Activated CD4-positive, alpha-beta T cell treated with anti-CD3 and anti-CD28 coated beads, Interleukin-2, amount 50 U/mL, for 4 hours (primary cell): ENCODE results near the gene SRA1.
A peak's percentile ranks its signal among the peaks of the same experiment; 100 is the strongest.

ENCODE experiments used
- DNase-seq, 2 experiments: peaks; one replicate each; pipeline ENCODE4 v3.0.0-alpha.2; 2020

SRA1 gene

DNA sequence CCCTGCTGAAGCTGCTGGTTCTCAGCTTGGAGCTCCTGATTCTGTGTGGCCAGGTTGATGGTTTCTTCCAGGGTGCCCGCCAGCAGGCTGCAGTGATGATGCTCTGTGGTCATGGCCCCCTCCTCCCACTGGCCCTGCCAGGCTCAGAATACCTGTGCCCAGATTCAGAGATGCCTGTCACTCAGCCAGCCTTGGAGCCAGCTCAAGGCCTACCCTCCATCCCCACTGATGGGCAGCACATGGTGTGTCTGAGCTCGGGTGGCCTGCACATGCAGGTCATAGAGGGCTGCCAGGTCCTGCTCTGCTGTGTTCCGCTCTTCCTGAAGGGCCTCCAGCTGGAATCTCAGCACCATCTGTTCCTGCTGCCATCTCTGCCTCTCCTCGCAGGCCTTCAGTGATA, 12.8 kb upstream of the SRA1 start:
- no peak for DNase-seq

DNA sequence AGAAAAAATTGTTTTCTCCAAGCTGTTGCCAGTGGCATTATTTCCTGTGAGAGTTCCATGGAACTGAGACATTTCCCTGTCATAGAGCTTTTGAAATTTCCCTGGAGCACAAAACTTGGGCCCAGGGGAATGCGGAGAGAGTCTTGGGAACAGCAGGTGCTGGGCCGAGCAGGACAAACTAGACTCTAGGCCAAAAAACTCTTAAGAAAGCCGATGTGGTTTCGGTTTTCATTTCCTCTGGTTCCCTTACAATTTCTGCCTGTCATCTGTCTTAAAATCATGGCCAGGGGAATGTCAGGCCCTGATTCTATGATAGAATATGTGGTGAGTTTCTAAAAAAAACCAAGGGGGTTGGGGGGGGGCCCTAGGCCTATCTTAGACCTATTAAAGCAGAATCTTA, 11.9 kb upstream of the SRA1 start:
- DNase-seq, result no peak

DNA sequence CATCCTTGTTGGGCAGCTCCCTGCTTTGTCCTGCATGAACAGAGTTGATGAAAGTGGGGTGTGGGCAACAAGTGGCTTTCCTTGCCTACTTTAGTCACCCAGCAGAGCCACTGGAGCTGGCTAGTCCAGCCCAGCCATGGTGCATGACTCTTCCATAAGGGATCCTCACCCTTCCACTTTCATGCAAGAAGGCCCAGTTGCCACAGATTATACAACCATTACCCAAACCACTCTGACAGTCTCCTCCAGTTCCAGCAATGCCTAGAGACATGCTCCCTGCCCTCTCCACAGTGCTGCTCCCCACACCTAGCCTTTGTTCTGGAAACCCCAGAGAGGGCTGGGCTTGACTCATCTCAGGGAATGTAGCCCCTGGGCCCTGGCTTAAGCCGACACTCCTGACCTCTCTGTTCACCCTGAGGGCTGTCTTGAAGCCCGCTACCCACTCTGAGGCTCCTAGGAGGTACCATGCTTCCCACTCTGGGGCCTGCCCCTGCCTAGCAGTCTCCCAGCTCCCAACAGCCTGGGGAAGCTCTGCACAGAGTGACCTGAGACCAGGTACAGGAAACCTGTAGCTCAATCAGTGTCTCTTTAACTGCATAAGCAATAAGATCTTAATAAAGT, 11.3 kb upstream of the SRA1 start:
- DNase-seq, result no peak

DNA sequence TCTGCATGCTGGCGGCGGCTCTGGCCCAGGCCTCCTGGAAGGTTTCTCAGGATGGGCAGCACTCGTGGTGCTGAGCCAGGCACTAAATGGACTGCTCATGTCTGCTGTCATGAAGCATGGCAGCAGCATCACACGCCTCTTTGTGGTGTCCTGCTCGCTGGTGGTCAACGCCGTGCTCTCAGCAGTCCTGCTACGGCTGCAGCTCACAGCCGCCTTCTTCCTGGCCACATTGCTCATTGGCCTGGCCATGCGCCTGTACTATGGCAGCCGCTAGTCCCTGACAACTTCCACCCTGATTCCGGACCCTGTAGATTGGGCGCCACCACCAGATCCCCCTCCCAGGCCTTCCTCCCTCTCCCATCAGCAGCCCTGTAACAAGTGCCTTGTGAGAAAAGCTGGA, 10.6 kb upstream of the SRA1 start:
- no peak for DNase-seq

DNA sequence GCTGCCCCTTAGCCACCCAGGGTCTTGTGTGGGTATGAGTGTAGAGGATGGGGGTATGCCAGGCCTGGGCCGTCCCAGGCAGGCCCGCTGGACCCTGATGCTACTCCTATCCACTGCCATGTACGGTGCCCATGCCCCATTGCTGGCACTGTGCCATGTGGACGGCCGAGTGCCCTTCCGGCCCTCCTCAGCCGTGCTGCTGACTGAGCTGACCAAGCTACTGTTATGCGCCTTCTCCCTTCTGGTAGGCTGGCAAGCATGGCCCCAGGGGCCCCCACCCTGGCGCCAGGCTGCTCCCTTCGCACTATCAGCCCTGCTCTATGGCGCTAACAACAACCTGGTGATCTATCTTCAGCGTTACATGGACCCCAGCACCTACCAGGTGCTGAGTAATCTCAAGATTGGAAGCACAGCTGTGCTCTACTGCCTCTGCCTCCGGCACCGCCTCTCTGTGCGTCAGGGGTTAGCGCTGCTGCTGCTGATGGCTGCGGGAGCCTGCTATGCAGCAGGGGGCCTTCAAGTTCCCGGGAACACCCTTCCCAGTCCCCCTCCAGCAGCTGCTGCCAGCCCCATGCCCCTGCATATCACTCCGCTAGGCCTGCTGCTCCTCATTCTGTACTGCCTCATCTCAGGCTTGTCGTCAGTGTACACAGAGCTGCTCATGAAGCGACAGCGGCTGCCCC, 10.0 kb upstream of the SRA1 start:
- no peak for DNase-seq

DNA sequence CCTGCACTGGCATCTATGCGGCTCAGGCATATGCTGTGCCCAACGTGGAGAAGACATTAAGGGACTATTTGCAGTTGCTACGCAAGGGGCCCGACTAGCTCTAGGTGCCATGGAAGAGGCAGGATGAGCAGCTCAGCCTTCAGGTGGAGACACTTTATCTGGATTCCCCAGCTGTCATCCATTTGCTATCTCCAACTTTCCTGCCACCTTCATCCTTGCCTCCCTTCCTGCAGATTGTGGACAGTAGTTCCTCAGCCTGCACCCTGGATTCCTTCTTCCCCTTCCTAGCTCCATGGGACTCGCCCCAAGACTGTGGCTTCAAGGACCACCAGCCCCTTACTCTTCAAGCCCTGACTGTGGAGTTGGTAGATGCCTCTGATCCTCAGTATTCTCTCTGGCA, 9.4 kb upstream of the SRA1 start:
- DNase-seq, result no peak

DNA sequence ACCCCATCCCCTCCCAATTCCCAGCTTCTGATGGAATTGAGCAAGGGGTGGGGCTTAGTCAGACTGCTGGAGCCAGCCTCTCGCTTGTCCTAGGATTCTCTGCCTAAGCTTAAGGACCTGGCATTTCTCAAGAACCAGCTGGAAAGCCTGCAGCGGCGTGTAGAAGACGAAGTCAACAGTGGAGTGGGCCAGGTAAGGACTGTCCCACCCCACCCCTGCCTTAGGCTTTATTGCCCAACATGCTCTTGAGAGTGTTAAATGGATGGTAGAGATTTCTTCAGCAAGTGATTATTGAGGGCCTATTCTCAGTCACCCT, 8.5 kb upstream of the SRA1 start:
- DNase-seq, result no peak

DNA sequence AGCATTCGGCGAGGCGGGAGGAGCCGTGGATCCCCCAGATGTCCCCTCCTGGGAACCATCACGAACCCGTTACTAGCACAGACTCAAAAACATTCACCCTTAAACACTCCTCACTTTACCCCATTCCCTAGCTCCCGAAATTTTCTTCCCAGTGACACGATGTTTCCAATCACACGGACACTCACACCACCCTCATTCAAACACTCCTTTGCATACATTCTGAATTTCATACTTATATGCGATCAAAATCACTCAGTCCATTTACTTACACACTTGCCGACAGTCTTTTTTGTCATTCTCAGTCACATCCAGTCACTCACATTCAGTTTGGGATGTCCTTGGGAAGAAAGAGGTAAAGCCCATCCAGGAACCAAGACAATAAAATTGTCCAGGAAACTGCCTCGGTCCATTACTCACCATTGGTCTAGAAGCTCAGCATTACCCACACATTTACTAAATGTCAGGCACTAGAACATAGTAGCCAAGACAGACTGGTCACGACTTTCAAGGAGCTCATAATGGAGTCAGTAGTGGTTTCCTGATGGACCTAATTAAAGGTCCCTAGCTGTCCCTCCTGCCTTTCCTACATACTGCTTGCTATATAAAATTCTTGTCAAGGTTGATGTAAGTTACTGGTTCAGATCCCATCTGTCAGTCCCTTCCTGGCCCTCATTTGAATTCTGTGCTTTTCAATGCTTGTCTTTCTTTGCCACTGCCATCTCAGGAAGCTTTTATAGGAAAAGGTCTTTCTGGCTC, 7.9 kb upstream of the SRA1 start:
- DNase-seq, result no peak

DNA sequence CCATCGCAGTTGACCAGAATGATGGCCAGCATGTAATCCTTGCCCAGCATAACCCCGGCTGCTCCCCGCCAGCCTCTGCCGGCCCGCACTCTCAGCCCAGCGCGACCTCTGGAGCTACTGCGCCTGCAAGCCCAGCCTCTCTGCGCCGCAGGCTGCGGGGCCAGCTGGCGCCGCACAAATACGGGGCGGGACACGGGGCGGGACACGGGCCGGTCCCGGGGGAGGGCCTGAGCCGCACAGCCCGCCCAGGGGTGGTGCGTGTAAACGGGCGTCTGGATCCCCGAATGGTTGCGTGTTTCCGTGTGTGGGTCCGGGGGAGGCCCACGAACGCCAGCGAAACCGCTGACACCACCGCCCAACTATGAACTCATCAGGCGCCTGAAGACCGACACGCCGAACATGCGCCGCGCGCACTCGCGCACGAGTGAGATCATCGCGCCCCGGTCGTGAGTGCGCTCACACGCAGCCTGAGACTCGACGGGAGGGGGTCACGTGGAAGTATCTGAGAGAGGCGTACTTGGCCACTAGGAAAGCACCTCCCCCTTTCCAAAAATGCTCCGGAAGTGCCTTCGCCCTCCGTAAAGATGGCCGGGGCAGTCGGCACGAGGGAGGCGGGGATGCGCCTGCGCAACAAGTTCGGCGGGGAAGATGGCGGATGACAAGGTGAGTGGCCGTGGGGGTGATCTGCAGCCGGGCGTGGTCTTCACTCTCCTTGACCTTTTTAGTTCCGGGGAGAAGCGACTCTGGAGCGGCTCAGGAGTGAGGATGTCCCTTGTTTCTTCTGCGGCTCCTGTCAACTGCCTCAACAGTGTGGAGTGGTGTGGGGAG, 7.1 kb upstream of the SRA1 start, which contains the start of the genes APBB3 and SLC35A4:
Gene APBB3 (minus strand): TSS at position 403 of the 828 bp plus-strand sequence. CDS start 353 bp downstream, at position 50.
Gene SLC35A4 (plus strand): TSS at position 633 of the 828 bp plus-strand sequence. CDS start 2,342 bp downstream, outside the sequence.
- peak; percentile 94 to 97 for DNase-seq

DNA sequence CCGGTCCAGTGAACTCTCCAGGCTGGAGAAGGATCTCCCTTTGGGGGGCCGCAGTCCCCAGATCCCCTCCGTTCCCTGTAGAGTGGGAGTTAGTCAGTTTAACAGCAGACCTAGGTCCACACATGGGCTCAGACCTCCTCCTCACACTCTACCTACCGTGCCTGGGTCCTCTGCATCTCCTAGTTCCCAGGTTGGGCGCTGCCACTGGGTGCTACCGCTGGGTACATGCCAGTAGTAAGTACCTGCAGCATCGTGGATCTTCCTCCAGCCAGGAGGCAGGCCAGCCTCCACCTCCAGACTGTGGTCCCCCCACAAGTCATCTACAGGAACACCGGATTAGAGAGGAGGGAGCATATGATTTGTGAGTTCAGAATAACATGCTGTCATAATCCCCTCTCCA, 6.3 kb upstream of the SRA1 start:
- no peak for DNase-seq

DNA sequence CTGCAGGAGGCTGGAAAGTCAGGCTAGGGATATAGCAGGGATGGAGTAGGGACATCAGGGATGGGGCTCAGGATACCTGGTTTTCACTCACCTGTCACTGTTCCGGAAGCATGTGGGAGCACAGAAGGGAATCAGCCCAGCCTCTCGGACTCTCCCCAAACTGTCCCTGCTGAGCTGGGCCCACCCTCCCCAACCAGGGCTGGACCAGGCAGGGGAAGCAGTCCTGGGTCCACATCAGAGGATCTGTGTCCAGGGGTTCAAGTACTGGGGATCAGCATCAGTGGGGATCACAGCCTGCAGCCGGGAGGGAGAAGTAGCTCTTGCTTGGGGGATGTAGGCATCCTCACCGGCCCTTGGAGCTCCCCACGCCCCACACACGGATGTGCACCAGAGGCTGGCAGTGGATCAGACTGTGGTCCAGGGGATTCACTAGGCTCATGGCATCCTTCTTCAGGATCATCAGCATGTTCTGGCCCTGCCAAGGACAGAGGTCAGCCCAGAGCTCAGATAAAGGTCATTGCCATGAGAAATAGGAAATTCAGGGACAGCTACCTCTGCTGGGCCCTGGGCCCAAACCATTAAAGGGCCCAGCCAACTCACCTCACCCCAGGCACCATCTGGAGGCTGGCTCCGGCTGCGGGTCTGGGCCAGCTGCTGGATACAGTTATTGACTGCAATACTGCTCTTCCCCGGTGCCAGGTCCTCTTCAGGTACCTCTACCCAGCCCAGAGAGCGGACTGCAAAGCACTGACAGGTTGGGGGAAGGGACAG, 4.7 kb upstream of the SRA1 start:
- DNase-seq, result no peak

DNA sequence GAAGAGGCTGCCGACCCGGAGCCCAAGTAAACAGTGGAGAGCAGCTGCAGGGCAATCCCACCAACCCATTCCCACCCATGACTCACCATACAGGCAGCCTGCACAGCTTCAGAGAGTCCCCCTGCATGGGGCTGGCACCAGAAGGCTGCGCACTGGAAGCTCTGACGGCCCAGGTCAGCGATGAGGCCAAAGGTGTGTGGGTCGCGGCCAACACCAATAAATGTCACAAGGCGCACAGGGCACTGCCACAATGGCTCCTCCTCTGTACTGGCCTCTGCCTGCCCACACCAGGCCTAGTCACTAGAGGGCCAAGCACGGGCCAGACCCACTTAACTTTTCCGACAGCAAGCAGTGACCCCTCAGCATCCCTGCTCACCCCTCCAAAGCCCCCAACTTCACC, 3.0 kb upstream of the SRA1 start:
- no peak for DNase-seq

DNA sequence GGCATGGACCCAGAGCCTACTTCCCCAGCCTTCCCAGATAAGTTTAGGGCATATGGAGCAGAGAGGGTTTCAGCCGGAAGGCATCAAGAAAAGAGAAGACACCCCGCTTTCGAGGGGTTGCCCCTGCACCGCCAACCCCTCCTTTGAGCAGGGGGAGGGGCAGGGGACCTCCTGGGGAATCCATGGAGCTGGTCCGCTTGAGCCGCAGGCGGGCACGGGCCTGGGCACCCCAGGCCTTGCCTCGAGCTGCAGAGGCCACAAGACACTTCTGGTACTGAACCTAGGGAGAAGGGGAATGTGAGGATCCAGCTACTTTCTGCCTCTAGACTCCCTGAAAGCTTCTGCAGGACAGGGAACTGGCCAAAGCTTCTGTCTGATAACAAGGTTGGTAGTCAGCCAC, 1.3 kb upstream of the SRA1 start:
- no peak for DNase-seq

DNA sequence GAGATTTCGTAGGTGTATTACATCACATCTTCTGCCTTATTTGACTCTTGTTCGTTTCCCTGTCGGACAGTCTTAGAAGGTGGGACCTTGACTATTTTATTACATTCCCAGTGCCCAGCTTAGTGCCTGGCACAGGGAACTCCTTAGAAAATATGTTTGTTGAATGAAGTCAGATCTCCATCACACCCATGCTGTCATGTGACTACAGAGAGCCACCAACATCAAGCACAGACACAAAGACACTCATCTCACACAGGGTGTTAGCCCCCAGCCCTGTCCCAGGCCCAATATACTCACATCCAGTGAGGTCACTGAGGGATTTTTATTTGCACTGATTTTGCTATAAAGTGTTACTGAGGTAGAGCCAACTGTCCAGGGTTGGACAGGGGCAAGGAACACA, 692 bp upstream of the SRA1 start:
- DNase-seq, result no peak

DNA sequence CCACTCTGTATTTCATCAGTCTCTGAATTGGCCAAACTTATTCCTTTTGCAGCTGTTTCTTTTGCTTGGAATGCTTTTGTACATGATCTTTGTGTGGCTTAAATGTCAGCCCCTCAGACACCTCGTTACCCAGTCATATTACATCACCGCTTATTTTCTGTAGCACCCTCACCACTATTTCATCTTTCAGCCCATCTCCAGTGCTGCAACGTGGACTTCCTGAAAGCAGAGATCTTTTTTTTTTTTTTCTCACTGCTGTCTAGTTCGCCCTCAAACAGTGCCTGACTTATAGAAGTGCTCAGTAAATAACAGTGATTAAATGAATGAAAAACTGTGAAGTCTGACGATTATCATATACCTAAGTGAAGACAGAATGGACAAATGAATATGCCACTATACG, 835 bp downstream of the SRA1 start:
- no peak for DNase-seq

DNA sequence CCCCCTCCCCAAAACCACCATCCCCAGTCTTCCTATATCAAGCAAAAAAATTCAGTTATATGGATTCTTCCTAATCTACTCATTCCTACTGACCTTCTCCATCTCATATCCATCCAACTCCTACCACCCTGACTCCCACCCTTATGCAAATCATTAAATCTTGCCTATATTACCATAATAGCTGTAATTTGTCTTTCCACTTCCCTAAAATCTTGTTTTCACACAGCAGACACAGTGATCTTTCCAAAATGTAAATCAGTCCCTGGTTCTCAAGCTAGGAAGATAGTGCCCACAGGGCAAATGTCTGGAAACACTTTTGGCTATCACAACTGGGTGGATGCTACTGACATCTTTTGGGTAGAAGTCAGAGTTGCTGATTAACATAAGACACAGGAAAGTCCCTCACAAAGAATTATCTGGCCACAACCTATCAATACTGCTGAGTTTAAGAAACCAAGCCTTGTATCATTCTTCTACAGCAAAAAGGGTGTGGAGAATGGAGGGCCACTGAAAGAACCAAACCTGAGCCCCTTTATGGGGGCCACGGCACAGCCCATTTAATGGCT, 1.4 kb downstream of the SRA1 start:
- no peak for DNase-seq

DNA sequence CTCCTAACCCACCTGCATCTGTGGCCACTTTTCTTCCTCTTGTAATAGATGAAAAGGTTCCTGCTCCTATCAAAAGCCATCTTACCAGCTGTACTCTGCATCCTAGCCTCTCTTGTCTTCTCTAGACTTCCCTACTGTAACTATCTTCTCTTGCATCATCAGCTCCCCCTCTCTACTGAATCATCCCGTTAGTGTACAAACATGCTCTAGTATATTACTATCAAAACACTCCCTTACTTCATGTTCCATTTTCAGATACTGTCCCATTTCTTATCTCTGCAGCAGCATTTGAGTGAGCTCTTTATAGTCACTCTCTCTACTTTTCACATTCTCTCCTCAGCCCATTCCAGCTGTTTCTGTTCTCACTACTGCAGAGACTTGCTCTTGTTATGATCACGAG, 2.8 kb downstream of the SRA1 start:
- no peak for DNase-seq

DNA sequence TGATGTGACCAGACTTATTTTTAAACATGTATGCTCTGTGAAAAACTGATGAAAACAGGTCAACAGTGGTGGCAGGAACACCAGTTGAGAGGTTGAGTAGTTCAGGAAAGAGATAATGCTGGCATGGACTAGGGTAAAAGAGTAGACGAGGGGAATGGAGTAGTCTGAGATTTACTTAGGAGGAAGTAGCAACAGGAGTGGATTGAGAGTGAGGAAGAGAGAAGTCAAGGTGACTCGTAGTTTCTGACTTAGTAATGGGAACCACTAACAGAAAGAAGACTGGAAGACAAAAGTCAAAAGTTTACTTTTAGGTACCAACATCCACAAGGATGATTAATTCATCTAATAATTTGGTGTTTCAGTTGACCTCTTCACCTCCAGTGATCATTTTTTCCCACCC, 3.6 kb downstream of the SRA1 start:
- DNase-seq, result no peak

DNA sequence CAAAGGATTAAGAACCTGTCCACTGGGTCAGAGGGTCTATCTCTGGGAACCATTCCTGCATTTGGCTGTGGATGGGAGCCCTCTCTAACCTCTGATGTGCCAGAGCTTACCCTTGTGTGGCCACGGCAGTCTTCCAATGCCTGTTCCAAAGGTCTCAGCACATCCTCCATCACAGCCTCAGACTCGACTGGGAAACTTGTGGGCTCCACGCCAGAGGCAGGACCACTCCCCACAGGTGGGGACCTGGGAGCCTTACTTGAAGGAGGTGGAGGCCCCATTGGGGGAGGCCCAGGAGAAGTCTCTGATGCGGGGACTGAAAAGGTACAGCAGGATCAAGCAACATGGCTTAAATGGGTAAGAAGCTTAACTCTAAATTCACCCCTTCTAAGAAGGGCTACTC, 5.4 kb downstream of the SRA1 start:
- no peak for DNase-seq

DNA sequence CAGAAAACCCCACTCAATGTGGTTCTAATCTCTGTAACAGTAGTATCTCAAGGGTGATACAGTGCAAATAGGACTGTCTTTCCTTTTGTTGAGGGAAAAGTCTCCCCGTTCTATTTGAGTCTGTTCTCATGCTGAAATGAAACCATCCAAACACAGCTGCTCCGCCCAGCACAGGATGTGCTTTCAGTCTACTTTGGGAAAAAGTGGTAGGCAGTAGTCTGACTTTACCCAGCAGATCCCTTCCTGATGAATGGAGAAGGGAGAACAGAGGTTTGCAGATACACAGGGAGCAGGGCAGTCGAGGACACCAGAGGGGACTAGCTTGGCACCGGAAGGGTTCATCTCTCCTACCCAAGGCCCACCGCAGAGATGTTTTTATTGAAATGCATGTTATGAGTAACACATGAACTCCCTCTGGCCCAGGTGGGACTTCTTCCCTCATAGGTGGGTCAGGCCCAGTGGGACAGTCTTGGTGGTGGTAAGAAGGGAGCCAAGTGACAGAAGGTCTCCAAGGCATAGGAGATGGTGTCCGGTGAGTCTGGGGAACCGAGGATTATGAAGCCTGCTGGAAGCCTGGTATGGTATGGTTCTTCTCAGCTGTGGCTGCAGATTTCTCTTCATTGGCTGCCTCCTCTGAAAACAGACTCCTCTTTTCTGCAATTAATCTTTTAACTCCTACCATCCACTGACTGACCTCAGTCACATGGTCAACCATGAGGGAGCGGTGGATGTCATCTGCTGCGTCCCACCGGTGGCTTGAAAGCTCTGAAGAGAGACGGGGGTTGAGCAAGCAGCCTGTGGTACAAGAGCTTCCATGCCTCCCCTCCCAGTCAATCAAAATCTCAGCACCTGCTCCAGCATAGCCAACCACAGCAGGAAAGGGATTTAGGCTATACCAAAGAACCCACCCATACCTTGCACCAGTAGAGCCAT, 6.9 kb downstream of the SRA1 start:
- no peak for DNase-seq
